T-helper 17 cell (primary cell): ENCODE data around the gene MRPS11. TPM values are rescaled to one million over a fixed set of nuclear protein-coding genes. Genes with fewer than 3 reads are reported as not detected.
"Not testable (repeated sequence)": the region's sequence is repeated elsewhere in the genome, so short reads cannot be mapped to it uniquely, and the experiment has no call there.

ENCODE experiments used
- ATAC-seq: fragments of 150-1000 bp; cut with Tn5 transposase; 2 replicates; pipeline ENCODE4 v1.10.0; 2021; ENCODE audit warnings: mild to moderate bottlenecking, moderate library complexity
- DNase-seq, 3 donors: peaks; one replicate each; pipeline versions ENCODE4 v3.0.0 to v3.0.0-alpha.2; 2020 to 2021
- H3K9me3 ChIP-seq: one replicate; pipeline ENCODE4 v1.7.0; 2013; ENCODE audit warnings: low read length, mild to moderate bottlenecking; ENCODE audit not compliant: control insufficient read depth, poor library complexity, severe bottlenecking
- H3K27ac Mint-ChIP-seq: one replicate; pipeline ENCODE4 v1.8.0; 2022; ENCODE audit warnings: mild to moderate bottlenecking, moderate library complexity, mixed read lengths
- H3K27me3 Mint-ChIP-seq: one replicate; pipeline ENCODE4 v1.8.0; 2022; ENCODE audit warnings: mixed read lengths
- H3K36me3 Mint-ChIP-seq: one replicate; pipeline ENCODE4 v1.8.0; 2022; ENCODE audit warnings: low read depth, mixed read lengths
- H3K4me1 Mint-ChIP-seq: one replicate; pipeline ENCODE4 v1.8.0; 2022; ENCODE audit warnings: mild to moderate bottlenecking, mixed read lengths
- H3K4me3 Mint-ChIP-seq: one replicate; pipeline ENCODE4 v1.8.0; 2022; ENCODE audit warnings: mild to moderate bottlenecking, moderate library complexity, mixed read lengths
- total RNA-seq, 4 donors: library from RNA in 2 of 4; stranded (reverse) in 2 of 4; gene quantifications; one replicate each; pipeline ENCODE4 v1.2.3 and lab custom pipeline; 2022 to 2026

Gene MRPS11
- total RNA-seq, 2 donors from 2014 or later: 18.6 to 19.3 TPM

GRCh38 chr15:88467935-88468528 is 524 bp downstream of the MRPS11 start:
- Mint-ChIP-seq H3K4me1 (peaks cover 24% of the 10 kb centered on the region), H3K36me3 (peaks cover 5% of the 10 kb centered on the region)

GRCh38 chr15:88468721-88469120 is 1.2 kb downstream of the MRPS11 start:
- H3K4me3 Mint-ChIP-seq, DNase-seq, H3K9me3 ChIP-seq, H3K27me3 Mint-ChIP-seq, H3K36me3 Mint-ChIP-seq, ATAC-seq: not testable (repeated sequence)
- H3K4me1 Mint-ChIP-seq: peaks cover 21% of the 10 kb centered on the region
- peak overlapping the region; percentile 94 for H3K27ac Mint-ChIP-seq

More at GRCh38 chr15:88467935-88468528, 524 bp downstream of the MRPS11 start:
- H3K9me3 ChIP-seq: no peaks in the 10 kb centered on the region
- Mint-ChIP-seq H3K27me3 (no peaks in the 10 kb centered on the region), H3K4me3 (peak overlapping the region; percentile 92), H3K27ac (peak overlapping the region; percentile 94)
- DNase-seq (no peak), ATAC-seq (no peak)

- Mint-ChIP-seq H3K4me3 (no peak overlapping the region), H3K4me1 (peaks cover 21% of the 10 kb centered on the region), H3K27me3 (no peaks in the 10 kb centered on the region), H3K27ac (no peak overlapping the region), H3K36me3 (no peaks in the 10 kb centered on the region)
- ATAC-seq (no peak), DNase-seq (no peak)
- H3K9me3 ChIP-seq: no peaks in the 10 kb centered on the region
Measured at GRCh38 chr15:88469321-88469720, 1.8 kb downstream of the MRPS11 start.

DNA sequence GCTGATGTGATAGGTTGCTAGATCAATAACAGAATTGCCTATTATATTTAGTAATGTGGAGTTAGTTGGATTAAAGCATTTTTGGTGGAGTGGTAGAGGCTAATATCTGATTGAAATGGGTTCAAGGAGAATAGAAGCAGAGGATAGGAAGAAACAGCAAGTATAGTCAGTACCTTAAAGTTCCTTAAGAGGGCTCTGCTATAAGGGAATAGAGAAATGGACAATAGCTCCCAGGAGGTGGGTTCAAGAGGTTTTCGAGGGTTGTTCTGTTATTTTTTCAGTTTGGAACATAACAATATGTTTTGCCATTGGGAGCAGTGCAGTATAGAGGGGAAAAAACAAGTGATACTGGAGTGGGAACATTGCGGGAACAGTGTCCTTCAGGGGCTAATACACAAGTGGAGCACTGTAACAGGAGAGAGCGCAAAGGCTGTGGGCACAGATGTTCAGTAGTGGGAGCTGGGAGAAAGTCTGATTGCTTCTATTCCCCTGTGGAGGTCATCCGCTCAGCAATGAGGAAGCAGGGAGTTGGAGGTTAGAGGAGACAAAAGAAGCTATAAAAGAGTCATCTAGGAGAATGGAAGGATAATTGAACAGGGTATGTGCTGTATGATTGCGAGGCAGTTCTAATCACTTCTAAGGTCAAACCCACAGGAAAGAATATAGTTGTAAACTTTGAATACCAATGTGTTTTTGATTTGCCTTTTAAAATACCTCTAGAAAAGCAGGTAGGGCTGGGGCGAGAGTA is 3.3 kb downstream of the MRPS11 start:
- Mint-ChIP-seq H3K36me3 (no peaks in the 10 kb centered on the region), H3K4me3 (no peak overlapping the region), H3K27me3 (no peaks in the 10 kb centered on the region), H3K4me1 (peaks cover 16% of the 10 kb centered on the region), H3K27ac (no peak overlapping the region)
- DNase-seq: no peak
- H3K9me3 ChIP-seq: no peaks in the 10 kb centered on the region
- no peak for ATAC-seq

- H3K4me3 Mint-ChIP-seq: no peak overlapping the region
- H3K27me3 Mint-ChIP-seq: no peaks in the 10 kb centered on the region
- peaks cover under 1% of the 10 kb centered on the region for H3K36me3 Mint-ChIP-seq
- H3K4me1 Mint-ChIP-seq: peaks cover 10% of the 10 kb centered on the region
- ATAC-seq (no peak), DNase-seq (no peak)
- no peaks in the 10 kb centered on the region for H3K9me3 ChIP-seq
- H3K27ac Mint-ChIP-seq: peak overlapping the region; percentile 77
Measured at GRCh38 chr15:88472225-88472624, 4.7 kb downstream of the MRPS11 start.

DNA sequence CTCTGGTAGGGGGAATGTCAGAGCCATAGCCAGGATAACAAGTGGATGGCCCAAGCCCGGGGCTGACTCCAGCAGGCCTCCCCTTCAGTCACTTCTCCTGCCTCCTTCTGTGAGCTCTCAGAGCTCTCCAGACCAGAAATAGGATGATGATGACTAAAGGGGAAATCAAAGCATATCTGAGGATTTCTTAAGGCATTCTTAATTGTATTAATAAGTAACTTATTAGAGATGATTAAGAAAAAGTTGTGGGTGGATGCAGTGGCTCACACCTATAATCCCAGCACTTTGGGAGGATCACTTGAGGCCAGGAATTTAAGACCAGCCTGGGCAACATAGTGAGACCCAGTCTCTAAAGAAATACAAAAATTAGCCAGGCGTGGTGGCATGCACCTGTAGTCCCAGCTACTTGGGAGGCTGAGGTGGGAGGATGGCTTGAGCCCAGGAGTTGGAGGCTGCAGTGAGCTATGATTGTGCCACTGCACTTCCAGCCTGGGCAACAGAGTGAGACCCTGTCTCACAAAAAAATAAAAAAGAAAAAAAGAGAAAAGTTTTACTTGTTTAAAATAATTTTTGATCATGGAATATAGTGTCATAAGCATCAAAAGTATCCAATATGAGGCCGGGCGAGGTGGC is 6.3 kb downstream of the MRPS11 start:
- not testable (repeated sequence) for ATAC-seq, H3K9me3 ChIP-seq, H3K4me3 Mint-ChIP-seq, DNase-seq, H3K27ac Mint-ChIP-seq, H3K4me1 Mint-ChIP-seq, H3K36me3 Mint-ChIP-seq, H3K27me3 Mint-ChIP-seq

GRCh38 chr15:88476635-88477060 is 9.1 kb downstream of the MRPS11 start:
- ATAC-seq: peak; percentile 36
- H3K27ac Mint-ChIP-seq: no peak overlapping the region
- no peaks in the 10 kb centered on the region for H3K27me3 Mint-ChIP-seq
- no peaks in the 10 kb centered on the region for H3K9me3 ChIP-seq
- peaks cover 6% of the 10 kb centered on the region for H3K4me1 Mint-ChIP-seq
- H3K4me3 Mint-ChIP-seq: no peak overlapping the region
- no peak for DNase-seq
- peaks cover 5% of the 10 kb centered on the region for H3K36me3 Mint-ChIP-seq

DNA sequence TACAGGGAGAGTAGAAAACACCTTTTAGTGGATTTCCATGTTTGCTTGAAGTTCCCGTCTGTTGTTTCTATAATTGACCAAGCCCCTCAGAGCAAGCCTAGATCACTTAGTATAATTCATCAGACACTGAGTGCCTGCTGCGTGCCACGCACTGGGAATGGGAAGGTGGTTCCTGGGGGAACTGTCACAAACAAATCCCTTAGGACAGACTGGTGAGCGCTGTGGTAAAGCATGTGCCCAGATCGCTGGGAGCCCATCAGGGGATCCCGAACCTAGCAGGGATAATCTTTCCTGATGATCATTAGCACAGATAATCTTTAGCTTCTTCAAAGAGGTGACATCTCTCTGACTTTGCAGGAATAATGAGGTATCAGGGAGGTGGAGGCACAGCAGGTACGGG is 9.6 kb downstream of the MRPS11 start:
- no peaks in the 10 kb centered on the region for H3K27me3 Mint-ChIP-seq
- peaks cover 5% of the 10 kb centered on the region for H3K36me3 Mint-ChIP-seq
- H3K4me1 Mint-ChIP-seq: peaks cover 4% of the 10 kb centered on the region
- no peak overlapping the region for H3K4me3 Mint-ChIP-seq
- ATAC-seq (no peak), DNase-seq (no peak)
- no peak overlapping the region for H3K27ac Mint-ChIP-seq
- no peaks in the 10 kb centered on the region for H3K9me3 ChIP-seq

GRCh38 chr15:88477904-88478303 is 10.4 kb downstream of the MRPS11 start:
- no peak for ATAC-seq
- no peaks in the 10 kb centered on the region for H3K9me3 ChIP-seq
- no peak overlapping the region for H3K4me3 Mint-ChIP-seq
- peaks cover 5% of the 10 kb centered on the region for H3K36me3 Mint-ChIP-seq
- H3K4me1 Mint-ChIP-seq: peaks cover 2% of the 10 kb centered on the region
- no peak for DNase-seq
- no peak overlapping the region for H3K27ac Mint-ChIP-seq
- no peaks in the 10 kb centered on the region for H3K27me3 Mint-ChIP-seq

GRCh38 chr15:88479169-88479568 is 11.7 kb downstream of the MRPS11 start:
- DNase-seq (no peak), ATAC-seq (no peak)
- H3K4me3 Mint-ChIP-seq: no peak overlapping the region
- H3K27ac Mint-ChIP-seq: no peak overlapping the region
- H3K4me1 Mint-ChIP-seq: peaks cover 5% of the 10 kb centered on the region
- H3K27me3 Mint-ChIP-seq: no peaks in the 10 kb centered on the region
- H3K36me3 Mint-ChIP-seq: peaks cover 5% of the 10 kb centered on the region
- H3K9me3 ChIP-seq: no peaks in the 10 kb centered on the region

DNA sequence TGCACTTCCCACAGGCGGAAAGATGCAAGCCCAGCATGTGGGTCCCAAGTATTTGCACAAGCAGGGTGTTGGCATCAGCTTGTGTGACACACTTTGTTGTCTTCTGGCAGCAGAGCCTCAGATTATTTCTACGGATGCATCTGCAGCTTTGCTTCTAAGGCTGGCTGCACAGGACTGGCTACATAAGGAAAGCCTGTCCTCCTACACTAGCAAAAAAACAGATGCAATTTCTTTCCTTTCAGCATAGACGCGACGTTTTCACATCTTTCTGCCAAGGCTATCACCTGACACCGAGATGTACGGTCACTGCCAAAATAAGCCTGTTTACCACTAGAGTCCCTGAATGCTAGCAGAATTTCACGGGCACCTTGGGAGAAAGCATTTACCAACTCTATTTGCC is 13.5 kb downstream of the MRPS11 start:
- H3K9me3 ChIP-seq: no peaks in the 10 kb centered on the region
- Mint-ChIP-seq H3K27me3 (no peaks in the 10 kb centered on the region), H3K4me3 (no peak overlapping the region), H3K36me3 (peaks cover 5% of the 10 kb centered on the region), H3K4me1 (peaks cover 5% of the 10 kb centered on the region), H3K27ac (no peak overlapping the region)
- DNase-seq (no peak), ATAC-seq (no peak)

DNA sequence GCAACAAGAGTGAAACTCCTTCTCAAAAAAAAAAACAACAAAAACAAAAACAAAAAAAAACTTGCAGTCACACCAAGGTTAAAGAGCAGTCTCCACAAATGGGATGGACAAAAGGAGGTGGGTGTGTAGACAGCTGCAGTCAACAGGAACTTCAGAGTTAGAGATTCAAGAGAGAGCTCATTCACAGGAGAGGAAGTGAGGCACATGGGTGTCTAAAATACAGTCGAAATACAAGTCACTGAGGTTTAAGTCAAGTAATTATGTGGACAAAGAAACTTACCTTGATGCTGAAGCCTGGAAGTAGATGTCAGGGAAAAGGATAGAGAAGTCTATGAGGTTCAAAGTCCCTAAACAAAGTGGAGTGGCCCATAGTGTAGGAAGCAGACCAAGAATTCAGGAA is 14.8 kb downstream of the MRPS11 start:
- ATAC-seq (no peak), DNase-seq (no peak)
- Mint-ChIP-seq H3K4me3 (no peak overlapping the region), H3K27me3 (no peaks in the 10 kb centered on the region), H3K36me3 (peaks cover 4% of the 10 kb centered on the region), H3K27ac (no peak overlapping the region), H3K4me1 (peaks cover 7% of the 10 kb centered on the region)
- H3K9me3 ChIP-seq: no peaks in the 10 kb centered on the region

GRCh38 chr15:88484682-88485331 is 17.3 kb downstream of the MRPS11 start:
- H3K4me3 Mint-ChIP-seq: no peak overlapping the region
- H3K4me1 Mint-ChIP-seq: peaks cover 12% of the 10 kb centered on the region
- DNase-seq (no peak), ATAC-seq (no peak)
- H3K27ac Mint-ChIP-seq: no peak overlapping the region
- no peaks in the 10 kb centered on the region for H3K27me3 Mint-ChIP-seq
- no peaks in the 10 kb centered on the region for H3K36me3 Mint-ChIP-seq
- H3K9me3 ChIP-seq: no peaks in the 10 kb centered on the region
